ENCODE measurements around the gene PEAK1.

PEAK1 gene

GRCh38 chr15:77369168-77369567, 50.7 kb downstream of the PEAK1 start:
- DNase-seq, result no peak
- intact Hi-C loops (cut with DNase I), result no loop called here

GRCh38 chr15:77367631-77368030, 52.3 kb downstream of the PEAK1 start:
- intact Hi-C loops (cut with DNase I), result no loop called here
- DNase-seq, result no peak

GRCh38 chr15:77361456-77361855, 58.4 kb downstream of the PEAK1 start:
- intact Hi-C loops (cut with DNase I), result no loop called here
- no peak for DNase-seq

DNA sequence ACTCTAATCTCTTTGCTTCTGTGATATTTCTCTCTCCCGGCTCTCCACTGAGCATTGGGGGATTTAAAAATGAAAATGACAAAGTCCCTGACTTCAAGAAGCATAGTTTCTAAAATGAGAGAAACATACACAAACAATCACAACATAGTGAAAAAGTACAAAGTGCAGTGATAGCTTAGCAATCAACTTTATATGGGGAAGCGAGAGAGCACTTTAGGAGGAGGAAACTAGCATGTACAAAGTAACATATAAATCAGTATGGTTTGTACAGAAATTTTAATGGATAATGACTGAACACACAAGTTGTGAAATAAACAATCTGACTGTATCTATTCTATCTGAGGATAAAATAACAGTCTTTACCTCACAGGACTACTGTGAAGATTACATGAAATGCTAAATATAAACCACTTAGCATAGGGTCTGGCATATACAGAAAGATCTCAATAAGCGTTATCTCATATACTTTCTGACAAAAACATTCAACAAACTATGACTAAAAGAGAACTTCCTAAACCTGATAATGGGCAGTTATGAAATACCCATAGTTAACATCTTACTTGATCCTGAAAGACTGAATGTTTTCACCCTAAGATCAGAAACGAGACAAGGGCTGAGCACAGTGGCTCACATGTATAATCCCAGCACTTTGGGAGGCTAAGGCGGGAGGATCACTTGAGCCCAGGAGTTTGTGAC, 61.2 kb downstream of the PEAK1 start:
- intact Hi-C loops (cut with DNase I), result no loop called here
- DNase-seq, result no peak

- DNase-seq, result no peak
- intact Hi-C loops (cut with DNase I), result no loop called here
Measured at GRCh38 chr15:77356305-77356704, 63.6 kb downstream of the PEAK1 start.

- intact Hi-C loops (cut with DNase I), result no loop called here
- DNase-seq, result no peak
Measured at GRCh38 chr15:77355321-77355720, 64.6 kb downstream of the PEAK1 start.

DNA sequence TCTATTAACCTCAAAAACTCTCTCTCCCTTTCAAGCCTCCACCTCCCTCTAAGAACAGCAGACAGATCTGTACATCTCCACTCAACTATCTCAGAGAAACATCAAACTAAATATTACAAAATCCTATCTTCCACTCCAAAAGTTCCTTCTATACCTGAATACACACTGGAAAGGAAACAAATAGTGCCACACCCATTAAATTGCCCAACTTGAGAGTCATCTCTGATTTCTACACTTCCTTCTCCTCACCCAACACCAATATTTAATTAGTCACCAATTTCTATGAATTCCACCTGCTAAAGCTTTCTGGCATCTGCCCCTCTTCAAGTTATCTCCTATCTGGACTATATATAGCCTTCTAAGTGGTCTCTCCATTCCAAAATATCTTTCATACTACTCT, 65.8 kb downstream of the PEAK1 start:
- intact Hi-C loops (cut with DNase I), result no loop called here
- DNase-seq, result no peak

- intact Hi-C loops (cut with DNase I), result no loop called here
- no peak for DNase-seq
Measured at GRCh38 chr15:77352887-77353286, 67.0 kb downstream of the PEAK1 start.

DNA sequence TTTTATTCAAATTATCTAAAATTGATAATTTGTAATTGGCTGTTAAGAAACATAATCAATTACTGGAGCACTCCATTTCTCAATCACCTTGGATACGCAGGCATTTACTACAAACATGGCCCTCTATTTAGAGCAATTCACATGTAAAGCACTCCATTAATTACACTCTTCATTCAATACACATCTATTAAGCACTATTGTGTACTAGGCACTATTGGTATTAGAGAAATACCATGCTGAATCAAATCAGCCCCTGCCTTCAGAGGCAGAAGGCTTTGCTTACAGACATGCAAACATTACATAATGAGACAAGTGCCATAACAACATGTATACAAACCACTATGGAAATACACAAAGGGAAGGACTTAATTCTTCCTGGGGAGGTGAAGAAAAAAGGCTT, 69.1 kb downstream of the PEAK1 start:
- no peak for DNase-seq
- intact Hi-C loops (cut with DNase I), result no loop called here

DNA sequence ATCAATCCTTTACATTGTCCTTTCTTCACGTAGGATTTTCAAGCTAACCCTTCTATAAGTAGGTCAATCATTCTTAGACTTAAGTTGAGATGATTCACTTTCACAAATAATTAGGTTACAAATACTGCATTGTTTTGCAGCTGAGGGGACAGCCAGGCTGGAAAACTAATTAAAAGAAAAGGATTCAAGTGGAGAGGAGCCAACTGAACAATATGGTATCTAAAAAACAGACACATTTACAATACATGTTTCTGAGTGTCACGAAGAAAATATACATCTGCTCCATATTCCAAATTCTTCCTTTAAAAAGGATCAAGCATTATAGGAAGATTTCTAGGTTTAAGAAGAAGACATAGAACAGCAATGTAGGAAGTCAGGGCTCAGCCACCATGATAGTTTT, 70.2 kb downstream of the PEAK1 start:
- DNase-seq, result no peak
- intact Hi-C loops (cut with DNase I), result no loop called here

GRCh38 chr15:77348511-77348910, 71.4 kb downstream of the PEAK1 start:
- DNase-seq, result no peak
- intact Hi-C loops (cut with DNase I), result no loop called here

DNA sequence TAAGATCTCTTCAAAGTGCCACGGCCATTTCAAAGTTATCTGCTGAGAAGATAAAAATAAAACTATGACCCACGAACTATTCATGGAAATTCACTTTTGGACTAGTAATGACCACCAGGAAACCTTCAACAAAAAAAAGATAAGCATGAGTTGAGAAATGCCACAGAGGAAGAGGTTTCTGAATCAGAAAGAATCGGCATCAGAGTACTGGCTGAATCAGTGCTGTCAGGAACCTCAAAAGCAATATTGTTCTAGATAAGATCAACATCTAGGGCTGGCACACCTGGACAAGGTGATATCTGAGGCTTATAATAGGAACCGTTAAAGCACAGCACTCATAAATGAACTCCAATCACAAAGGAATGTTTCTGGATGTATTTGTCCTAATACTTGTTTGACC, 72.7 kb downstream of the PEAK1 start:
- intact Hi-C loops (cut with DNase I), result no loop called here
- DNase-seq, result no peak

DNA sequence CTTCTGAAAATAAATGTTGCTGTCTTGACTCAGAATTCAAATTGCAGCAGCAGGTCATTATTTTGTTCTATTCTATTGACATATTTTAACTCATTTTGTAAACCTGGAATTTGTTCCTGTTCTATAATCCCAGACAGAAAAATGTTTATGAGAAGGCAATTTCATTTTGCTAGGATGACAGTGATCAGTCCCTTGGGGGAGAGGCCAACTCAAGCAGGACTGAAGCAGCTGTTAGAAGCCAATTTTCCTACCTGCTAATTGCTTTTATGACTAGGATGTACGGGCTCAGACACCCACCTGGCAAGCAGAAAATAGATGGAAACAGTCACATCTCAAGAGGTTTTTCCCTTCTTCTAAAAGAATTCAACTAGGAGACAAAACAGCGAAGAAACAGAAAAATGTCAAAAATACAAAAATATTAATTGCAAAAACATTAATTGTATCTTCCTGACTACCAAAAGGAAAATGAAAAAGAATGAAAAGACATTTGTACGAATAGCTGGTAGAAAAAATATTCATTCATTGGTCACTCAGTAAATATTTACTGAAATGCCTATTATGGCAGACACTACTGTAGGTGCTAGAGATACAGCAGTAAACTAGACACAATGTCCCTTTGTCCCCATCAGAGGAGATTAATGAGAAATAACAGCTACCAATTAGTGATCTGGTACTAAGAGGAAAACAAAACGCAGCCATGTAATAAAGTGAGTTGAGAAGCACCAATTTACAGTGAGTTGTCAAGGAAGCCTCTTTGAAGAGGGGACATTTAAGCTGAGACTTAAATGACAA, 73.5 kb downstream of the PEAK1 start:
- intact Hi-C loops (cut with DNase I), result no loop called here
- DNase-seq, result no peak

GRCh38 chr15:77342807-77343206, 77.1 kb downstream of the PEAK1 start:
- intact Hi-C loops (cut with DNase I), result no loop called here
- no peak for DNase-seq

DNA sequence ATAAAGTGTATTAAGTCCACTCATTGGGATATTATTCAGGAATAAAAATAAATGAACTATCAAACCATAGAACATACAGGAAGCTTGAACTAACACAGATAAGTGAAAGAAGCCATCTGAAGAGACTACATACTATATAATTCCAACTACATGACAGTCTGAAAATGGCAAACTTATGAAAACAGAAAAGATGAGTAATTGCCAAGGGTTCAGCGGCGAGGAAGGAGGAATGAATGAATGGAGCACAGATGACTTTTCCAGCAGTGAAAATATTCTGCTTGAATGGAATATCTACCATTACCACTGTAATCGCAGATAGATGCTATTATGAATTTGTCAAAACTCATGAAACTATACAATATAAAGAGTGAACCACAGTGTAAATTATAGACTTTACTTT, 79.7 kb downstream of the PEAK1 start:
- intact Hi-C loops (cut with DNase I), result no loop called here
- no peak for DNase-seq

DNA sequence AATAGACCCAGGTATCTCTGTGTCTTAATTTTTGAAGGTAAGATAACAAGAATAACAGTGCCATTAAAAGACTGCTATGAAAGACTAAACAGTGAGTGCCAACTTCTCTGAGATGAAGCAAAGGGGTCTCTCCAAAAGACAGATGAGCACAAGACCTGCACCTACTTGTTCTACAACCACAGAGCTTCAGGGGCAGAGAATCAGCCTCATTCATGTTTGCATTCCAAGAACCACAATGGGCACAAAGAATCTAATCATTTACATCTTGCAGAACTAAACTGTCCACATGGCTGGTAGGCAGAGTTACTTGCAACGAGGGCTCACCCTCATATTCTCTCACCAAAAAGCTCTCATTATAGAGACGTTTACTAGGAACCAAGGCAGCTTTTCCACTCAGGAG, 83.9 kb downstream of the PEAK1 start:
- intact Hi-C loops (cut with DNase I), result no loop called here
- no peak for DNase-seq

DNA sequence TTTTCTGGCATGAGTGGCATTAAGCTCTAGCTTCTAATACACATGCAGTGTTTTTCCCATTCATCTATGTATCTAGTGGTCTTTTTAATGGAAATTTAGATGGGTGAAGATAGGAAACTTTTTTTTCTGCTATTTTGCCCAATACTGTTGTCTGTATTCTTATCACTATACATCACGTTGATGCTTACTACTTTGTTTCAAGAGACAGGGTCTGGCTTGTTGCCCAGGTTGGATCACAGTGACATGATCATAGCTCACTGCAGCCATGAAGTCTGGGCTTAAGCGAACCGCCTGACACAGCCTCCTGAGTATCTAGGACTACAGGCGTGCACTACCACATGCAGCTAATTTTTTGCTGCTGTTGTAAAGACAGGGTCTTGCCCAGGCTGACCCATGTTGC, 84.6 kb downstream of the PEAK1 start:
- intact Hi-C loops (cut with DNase I), result no loop called here
- peak in 3 of 10 donors; percentile 12 to 45 (median 22) for DNase-seq

DNA sequence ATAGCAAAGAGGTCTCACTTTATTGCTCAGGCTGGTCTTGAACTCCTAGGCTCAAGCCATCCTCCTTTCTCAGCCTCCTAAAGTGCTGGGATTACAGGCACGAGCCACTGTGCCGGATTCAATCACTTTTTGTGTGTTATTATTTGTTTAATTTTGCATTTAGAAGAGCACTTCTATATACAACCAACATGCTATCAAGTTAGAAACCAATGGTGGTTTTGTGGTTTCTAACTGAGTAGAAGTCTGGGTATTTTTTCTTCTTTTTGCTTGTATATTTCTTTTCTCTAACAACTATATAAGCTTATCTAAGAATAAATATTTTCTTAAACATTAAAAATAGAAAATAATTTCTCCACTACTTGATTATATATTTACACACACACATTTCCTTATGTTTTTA, 86.7 kb downstream of the PEAK1 start:
- DNase-seq, result no peak
- intact Hi-C loops (cut with DNase I), result no loop called here

DNA sequence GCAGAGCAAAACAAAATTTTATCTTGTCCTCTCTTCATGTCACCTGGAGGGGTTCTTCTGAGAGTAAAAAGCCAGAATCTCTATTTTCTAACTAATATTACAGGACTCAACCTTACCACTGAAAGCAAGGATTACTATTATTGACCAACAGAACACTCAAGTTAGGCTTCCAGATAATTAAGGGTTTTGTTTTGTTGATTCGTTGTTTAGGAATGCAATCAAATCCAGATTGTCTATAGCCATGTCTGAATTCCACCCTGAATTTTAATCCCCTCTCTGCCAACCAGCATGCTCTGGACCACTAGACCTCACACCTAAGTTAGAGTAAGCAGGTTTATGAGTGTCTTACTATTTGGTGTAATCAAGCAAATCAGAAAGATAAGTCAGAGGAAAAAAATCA, 90.7 kb downstream of the PEAK1 start:
- no peak for DNase-seq
- intact Hi-C loops (cut with DNase I), result no loop called here

DNA sequence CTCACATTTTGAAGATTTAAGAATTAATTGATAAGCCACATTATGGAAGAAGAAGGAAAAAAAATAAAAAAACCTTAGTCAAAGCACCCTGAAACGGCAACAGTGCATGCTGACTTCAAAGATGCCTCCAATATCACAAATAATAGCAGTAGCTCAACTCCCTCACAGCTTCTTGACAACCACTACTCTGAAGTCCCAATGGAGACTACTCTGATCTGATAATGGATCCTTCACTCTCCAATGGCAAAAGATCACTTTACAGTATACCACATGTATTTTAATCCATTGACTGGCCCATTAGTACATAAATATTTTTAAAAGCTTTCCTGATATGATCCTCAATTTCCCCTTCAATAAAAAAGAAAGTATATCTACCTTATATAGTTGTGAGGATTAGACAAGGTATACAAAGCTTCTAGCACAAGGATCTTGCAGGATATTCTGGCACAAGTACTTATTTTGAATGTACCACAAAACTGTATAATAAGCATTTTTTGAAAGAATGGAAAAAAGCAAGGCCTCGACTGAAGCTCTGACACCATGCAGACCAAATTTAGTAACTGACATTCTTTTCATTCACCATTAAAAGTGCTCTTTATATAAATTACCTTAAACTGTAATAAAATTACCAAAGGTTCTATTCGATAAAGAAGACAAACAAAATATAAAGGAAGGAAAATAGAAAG, 91.9 kb downstream of the PEAK1 start:
- no peak for DNase-seq
- intact Hi-C loops (cut with DNase I), result no loop called here

DNA sequence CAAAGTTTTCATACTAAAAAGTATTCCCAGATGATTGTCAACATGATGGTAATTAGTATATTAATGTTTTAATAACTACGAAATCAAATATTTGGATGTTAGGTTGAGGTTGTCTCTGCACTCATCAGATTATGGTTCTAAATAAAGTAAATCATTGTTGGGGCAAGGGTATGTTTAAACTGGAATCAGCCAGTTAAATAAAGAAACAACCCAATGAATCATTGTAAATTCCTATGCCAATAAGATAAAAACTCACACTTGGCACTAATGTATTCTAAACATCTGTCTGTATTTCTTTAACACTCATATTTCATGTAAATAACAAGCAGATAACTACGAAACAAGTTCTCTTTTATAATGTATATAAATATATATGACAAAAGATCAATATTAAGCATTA, 92.7 kb downstream of the PEAK1 start:
- no peak for DNase-seq
- intact Hi-C loops (cut with DNase I), result no loop called here

DNA sequence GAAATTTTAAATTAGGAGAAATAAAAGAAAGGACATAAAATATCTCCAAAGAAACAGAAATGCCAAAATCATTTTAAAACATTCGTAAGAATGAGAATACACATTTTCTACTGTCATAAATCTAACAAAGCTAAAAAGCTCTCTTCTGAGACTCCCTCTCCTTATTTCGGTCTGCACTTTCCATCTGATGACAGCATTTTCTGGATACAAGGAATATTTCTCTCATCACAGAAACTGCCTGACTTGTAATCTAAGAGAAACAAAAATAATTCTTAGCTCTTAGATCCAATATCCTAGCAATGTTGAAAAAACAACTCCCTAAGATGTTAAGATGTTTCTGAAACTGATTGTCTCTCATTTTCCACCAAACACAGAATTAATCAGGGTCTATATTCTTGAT, 93.5 kb downstream of the PEAK1 start:
- intact Hi-C loops (cut with DNase I), result no loop called here
- DNase-seq, result no peak

Measured in posterior cingulate gyrus (tissue), 11 donors.